Heart left ventricle (tissue), 16 donors: ENCODE measurements around the gene COL1A1. TPM values are rescaled to one million over a fixed set of nuclear protein-coding genes. Genes with fewer than 3 reads are reported as not detected.

ENCODE experiments used
- ATAC-seq, 4 donors: fragments of 200-7000 bp; cut with Tn5 transposase; one replicate each; pipeline ENCODE4 v1.9.1; 2020 to 2022; ENCODE audit warnings: moderate library complexity in 4 of 4, mild to moderate bottlenecking in 3 of 4, moderate number of reproducible peaks in 1 of 4
- DNase-seq, 5 donors: peaks; one replicate each; pipeline ENCODE4 v3.0.0-alpha.2; 2020
- H3K27ac ChIP-seq, 12 donors: fragments of 200-600 bp; sonication (generic) in 4 of 12; one replicate each; pipeline versions ENCODE4 v1.5.0 to v1.8.0; 2016 to 2022; ENCODE audit warnings: mild to moderate bottlenecking in 2 of 12
- H3K27me3 ChIP-seq, 9 donors: fragments of 200-600 bp; sonication (generic) in 2 of 9; one replicate each; pipeline versions ENCODE4 v1.5.1 to v1.8.0; 2016 to 2022; ENCODE audit warnings: mild to moderate bottlenecking in 3 of 9
- H3K36me3 ChIP-seq, 9 donors: fragments of 200-600 bp; sonication (generic) in 2 of 9; one replicate each; pipeline versions ENCODE4 v1.5.0 to v1.8.0; 2018 to 2022; ENCODE audit warnings: mild to moderate bottlenecking in 2 of 9
- H3K4me1 ChIP-seq, 12 donors: fragments of 200-600 bp; sonication (generic) in 4 of 12; one replicate each; pipeline versions ENCODE4 v1.5.0 to v1.8.0; 2016 to 2022; ENCODE audit warnings: mild to moderate bottlenecking in 3 of 12
- H3K4me3 ChIP-seq, 12 donors: fragments of 200-600 bp; sonication (generic) in 4 of 12; one replicate each; pipeline versions ENCODE4 v1.5.0 to v1.8.0; 2017 to 2022; ENCODE audit warnings: mild to moderate bottlenecking in 9 of 12, moderate library complexity in 4 of 12
- H3K9me3 ChIP-seq, 12 donors: fragments of 200-600 bp; sonication (generic) in 4 of 12; one replicate each; pipeline versions ENCODE4 v1.5.0 to v1.8.0; 2016 to 2022; ENCODE audit warnings: mild to moderate bottlenecking in 1 of 12
- POLR2A ChIP-seq, 2 donors: fragments of 450-650 bp; IDR thresholded peaks; one replicate each; pipeline ENCODE4 v1.6.1; 2017; ENCODE audit warnings: antibody characterized with exemption in 2 of 2, mild to moderate bottlenecking in 2 of 2, moderate library complexity in 2 of 2
- WGBS, 4 donors: extraction: QIAGEN DNeasy Blood & Tissue Kit in 2 of 4; methylation state at CpG; one replicate each; pipeline versions ENCODE4 v1.1.5 to v1.1.7; 2013 to 2018; 5-methylcytosine and 5-hydroxymethylcytosine counted together
- intact Hi-C, 10 donors: fragments of 100-400 bp; cut with DNase I; formaldehyde crosslinking; loops; one replicate each; pipeline versions ENCODE4 v1.11.1 to v1.14.2; 2022
- polyA plus RNA-seq, 2 donors: library from polyadenylated mRNA; stranded (reverse); fragments of 200-250 nt; gene quantifications; one replicate each; pipeline ENCODE4 v1.2.3, GENCODE V29; 2013
- total RNA-seq, 9 donors: library from RNA; depleted of rRNA in 2 of 9; stranded (reverse); fragments of >200 nt in 2 of 9; fragmentation: NEBNext Ultra II Directional in 3 of 9; extraction: Animal tissue kit (Norgen Biotek cat#: 25700) in 3 of 9; gene quantifications; one replicate each; pipeline versions ENCODE4 v1.1.0 to v1.2.4, GENCODE V29; 2016 to 2023
- TF ChIP-seq, protein P1 (sequence below), 12 donors: fragments of 200-600 bp; sonication (generic) in 4 of 12; IDR thresholded peaks; one replicate each; pipeline versions ENCODE4 v1.5.0 to v1.8.0; 2018 to 2022; ENCODE audit warnings: antibody characterized with exemption in 12 of 12, mild to moderate bottlenecking in 5 of 12
- donor health status: ischemic (EF 13 %, LVEDD 7.1; RV severe dilation, severe dysfunction).
- donor health status: healthy with polysubstance abuse.
- donor health status: DM: no; HTN: yes; CAD: no.
- donor health status: DM: no; HTN: no; CAD: no.
- donor health status: ischemic (EF 25% LVEDD 6.9; RV normal size, moderate dysfunction).
- donor health status: ischemic (EF 25% LVEDD 5.7; RV mildly dilated, moderate dysfunction).
- donor health status: healthy.
- donor health status: DM: yes; HTN: yes; CAD: no.
- donor health status: ischemic (EF 35%, LVEDD 5.7; RV mildly dilated, moderate dysfunction).
- donor health status: nonischemic (EF 11% LVEDD 7.7; RV severe dilation, severe dysfunction).
- donor health status: DM: yes; HTN: yes; CAD: no.
- donor health status: PGD.
- donor health status: ischemic (EF 29% LVEDD 5.4; RV normal size, mild dysfunction).
- donor health status: nonischemic (EF 23%, LVEDD 6.1; RV moderate dilation, normal function).

The COL1A1 gene
- total and polyA plus RNA-seq, 11 donors = 10.2 to 897 (median 55.4) TPM

DNA sequence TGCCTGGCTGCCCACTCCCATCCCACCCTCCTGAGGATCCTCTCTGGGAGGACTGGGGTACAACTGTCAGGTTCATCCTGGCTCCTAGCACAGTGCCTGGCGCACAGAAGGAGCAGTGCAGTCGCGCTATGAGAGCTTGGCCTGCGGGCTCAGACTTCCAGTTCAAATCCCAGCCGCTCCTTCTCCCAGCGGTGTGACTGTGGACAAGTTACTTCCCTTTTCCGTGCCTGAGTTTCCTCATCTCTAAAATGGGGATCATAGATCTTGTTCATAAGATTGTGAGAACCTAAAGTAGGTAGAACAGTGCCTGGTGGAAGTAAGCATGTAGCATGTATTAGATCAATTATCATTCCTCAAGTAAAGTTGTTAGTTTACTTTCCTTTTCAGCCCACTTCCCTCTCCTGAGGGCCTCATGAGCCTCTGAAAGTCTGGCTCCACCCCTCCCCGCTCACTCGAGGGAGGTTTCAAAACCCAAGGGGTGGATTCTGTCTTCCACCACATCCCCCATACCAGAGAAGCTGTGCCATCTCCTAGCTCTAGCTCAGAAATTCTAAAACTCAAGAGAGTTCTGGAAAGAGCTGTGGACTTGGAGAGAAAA lies 19.9 kb upstream of the COL1A1 start:
- no peak for DNase-seq
- peaks cover 0 to 51% (median 14%) of the 10 kb centered on the region in 12 donors for H3K4me1 ChIP-seq
- H3K4me3 ChIP-seq = no peak overlapping the region
- ATAC-seq = no peak
- 78 to 82% (median 80%) methylated on average over 9 of the region's 9 CpGs for WGBS, 4 donors
- peaks cover 0 to 8% (median 0%) of the 10 kb centered on the region in 12 donors for H3K9me3 ChIP-seq
- TF ChIP-seq, protein P1, sequence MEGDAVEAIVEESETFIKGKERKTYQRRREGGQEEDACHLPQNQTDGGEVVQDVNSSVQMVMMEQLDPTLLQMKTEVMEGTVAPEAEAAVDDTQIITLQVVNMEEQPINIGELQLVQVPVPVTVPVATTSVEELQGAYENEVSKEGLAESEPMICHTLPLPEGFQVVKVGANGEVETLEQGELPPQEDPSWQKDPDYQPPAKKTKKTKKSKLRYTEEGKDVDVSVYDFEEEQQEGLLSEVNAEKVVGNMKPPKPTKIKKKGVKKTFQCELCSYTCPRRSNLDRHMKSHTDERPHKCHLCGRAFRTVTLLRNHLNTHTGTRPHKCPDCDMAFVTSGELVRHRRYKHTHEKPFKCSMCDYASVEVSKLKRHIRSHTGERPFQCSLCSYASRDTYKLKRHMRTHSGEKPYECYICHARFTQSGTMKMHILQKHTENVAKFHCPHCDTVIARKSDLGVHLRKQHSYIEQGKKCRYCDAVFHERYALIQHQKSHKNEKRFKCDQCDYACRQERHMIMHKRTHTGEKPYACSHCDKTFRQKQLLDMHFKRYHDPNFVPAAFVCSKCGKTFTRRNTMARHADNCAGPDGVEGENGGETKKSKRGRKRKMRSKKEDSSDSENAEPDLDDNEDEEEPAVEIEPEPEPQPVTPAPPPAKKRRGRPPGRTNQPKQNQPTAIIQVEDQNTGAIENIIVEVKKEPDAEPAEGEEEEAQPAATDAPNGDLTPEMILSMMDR (IDR thresholded peaks at IDR 0.05) = no peak
- no peak for TF ChIP-seq POLR2A (IDR thresholded peaks at IDR 0.05)
- no peaks in the 10 kb centered on the region for H3K36me3 ChIP-seq
- intact Hi-C loops = no loop called here
- peaks cover 0 to 2% (median 0%) of the 10 kb centered on the region in 9 donors for H3K27me3 ChIP-seq
- H3K27ac ChIP-seq = peak overlapping the region in 5 of 12 donors; percentile 8 to 49 (median 20)

DNA sequence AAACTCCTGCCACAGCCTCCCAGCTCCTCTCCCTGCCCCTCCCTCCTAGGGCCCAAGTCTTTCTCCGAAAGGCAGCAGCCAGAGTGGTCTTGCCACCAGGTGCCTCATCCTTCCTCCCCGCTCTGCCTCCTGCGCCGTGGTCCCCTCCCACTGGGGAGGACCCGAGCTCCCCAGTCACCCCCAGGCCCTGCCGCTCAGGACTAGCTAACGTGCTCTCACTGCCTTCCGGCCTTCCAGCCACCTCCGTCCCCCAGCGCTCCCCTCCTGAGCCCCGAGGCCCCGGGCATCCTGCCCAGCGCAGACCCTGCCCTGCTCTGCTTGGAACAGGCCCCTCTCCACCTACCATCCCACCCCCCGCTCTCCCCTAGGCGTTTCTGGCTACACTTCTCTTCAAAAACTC lies 19.4 kb upstream of the COL1A1 start:
- Histone ChIP-seq H3K4me3 (no peak overlapping the region), H3K9me3 (peaks cover 0 to 7% (median 0%) of the 10 kb centered on the region in 12 donors), H3K27me3 (peaks cover 0 to 2% (median 0%) of the 10 kb centered on the region in 9 donors), H3K36me3 (no peaks in the 10 kb centered on the region), H3K27ac (peak overlapping the region in 3 of 12 donors; percentile 14 to 75 (median 56)), H3K4me1 (peaks cover 0 to 51% (median 14%) of the 10 kb centered on the region in 12 donors)
- intact Hi-C loops = no loop called here
- no peak for TF ChIP-seq POLR2A (IDR thresholded peaks at IDR 0.05)
- TF ChIP-seq, protein P1 (IDR thresholded peaks at IDR 0.05) = no peak
- no peak for ATAC-seq
- WGBS, 4 donors = 78 to 89% (median 81%) methylated on average over 15 of the region's 15 CpGs
- no peak for DNase-seq

DNA sequence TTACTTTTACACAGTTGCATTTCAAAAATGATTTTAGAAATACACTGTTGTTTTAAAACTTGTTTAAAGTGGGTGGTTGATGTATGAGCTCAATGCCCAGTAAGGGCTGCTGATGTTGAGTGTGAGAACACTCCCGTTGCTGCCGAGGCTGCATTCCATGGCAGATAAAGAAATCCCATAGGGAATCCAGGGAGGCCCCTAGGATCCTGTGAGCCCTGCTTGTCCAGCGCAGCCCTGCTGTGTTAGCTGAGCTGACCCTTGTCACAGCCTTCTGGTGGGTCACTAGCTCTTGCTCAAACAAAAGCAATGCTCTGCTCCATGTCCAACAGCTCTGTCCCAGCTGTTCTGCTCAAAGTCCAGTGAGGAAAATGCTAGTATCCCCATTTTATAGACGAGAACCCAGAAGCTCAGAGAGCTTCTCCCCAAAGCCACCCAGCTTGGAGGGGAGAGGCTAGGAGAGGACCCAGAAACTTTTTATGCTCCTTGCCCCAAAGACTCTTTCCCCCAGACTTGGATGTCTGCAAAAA lies 18.6 kb upstream of the COL1A1 start:
- intact Hi-C loops = no loop called here

DNA sequence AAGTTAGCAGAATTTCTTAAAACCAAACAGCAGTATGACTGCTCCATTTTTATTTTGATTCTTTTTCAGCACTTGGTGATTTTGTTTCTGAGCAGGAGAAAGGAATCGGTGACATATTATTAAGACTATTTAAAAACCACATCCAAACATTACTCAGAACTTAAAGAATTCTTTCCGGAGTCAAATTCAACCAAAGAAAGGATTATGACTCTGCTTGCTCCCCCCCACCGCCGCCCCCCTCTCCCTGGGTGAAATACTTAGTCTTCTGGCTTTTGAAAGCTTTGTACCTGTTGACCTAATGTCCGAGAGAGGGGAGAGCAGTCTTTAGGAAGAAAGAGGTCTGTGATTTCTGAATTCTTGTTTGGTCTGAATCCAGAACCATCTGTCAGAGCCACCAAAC lies 17.9 kb upstream of the COL1A1 start:
- no peak for ATAC-seq
- WGBS, 4 donors = 60 to 68% (median 65%) methylated on average over 5 of the region's 5 CpGs
- Histone ChIP-seq H3K4me3 (no peak overlapping the region), H3K9me3 (no peaks in the 10 kb centered on the region), H3K27me3 (peaks cover 0 to 2% (median 0%) of the 10 kb centered on the region in 9 donors), H3K27ac (peak overlapping the region in 10 of 12 donors; percentile 12 to 75 (median 58)), H3K4me1 (peaks cover 0 to 55% (median 14%) of the 10 kb centered on the region in 12 donors), H3K36me3 (no peaks in the 10 kb centered on the region)
- TF ChIP-seq POLR2A (IDR thresholded peaks at IDR 0.05) = no peak
- no peak for DNase-seq
- intact Hi-C loops = no loop called here

More for the DNA sequence above, 18.6 kb upstream of the COL1A1 start:
- Histone ChIP-seq H3K36me3 (no peaks in the 10 kb centered on the region), H3K27me3 (peaks cover 0 to 2% (median 0%) of the 10 kb centered on the region in 9 donors), H3K27ac (peak overlapping the region in 8 of 12 donors; percentile 12 to 75 (median 58)), H3K4me3 (no peak overlapping the region), H3K9me3 (no peaks in the 10 kb centered on the region), H3K4me1 (peaks cover 0 to 51% (median 14%) of the 10 kb centered on the region in 12 donors)
- DNase-seq (peak in 2 of 5 donors; percentile 60 to 67), ATAC-seq (peak in 2 of 4 donors; percentile 54 to 56)
- no peak for TF ChIP-seq POLR2A (IDR thresholded peaks at IDR 0.05)
- 31 to 42% (median 36%) methylated on average over 4 of the region's 4 CpGs for WGBS, 4 donors

DNA sequence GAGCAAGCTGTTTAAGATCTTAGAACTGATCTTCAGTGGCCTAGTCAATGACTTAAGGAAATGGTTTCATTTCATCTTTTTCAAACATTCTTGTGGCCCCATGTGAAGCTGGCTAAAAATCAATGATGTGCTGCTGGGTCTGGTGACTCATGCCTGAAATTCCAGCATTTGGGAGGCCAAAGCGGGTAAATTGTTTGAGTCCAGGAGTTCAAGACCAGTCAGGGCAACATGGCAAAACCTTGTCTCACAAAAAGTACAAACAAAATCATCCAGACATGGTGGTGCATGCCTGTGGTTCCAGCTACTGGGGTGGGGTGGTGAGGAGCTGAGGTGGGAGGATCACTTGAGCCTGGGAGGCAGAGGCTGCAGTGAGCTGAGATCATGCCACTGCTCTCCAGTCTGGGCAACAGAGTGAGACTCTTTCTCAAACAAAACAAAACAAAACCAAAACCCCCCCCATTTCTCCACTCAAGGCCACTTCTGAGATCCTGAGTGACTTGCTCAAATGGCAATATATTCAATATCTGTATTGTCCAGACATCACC lies 17.4 kb upstream of the COL1A1 start:
- TF ChIP-seq POLR2A (IDR thresholded peaks at IDR 0.05) = no peak
- TF ChIP-seq, protein P1 (IDR thresholded peaks at IDR 0.05) = no peak

More for the DNA sequence above, 17.4 kb upstream of the COL1A1 start:
- no peak overlapping the region for H3K4me3 ChIP-seq
- intact Hi-C loops = no loop called here
- H3K4me1 ChIP-seq = peaks cover 0 to 57% (median 14%) of the 10 kb centered on the region in 12 donors
- DNase-seq (no peak), ATAC-seq (peak in 1 of 4 donors; percentile 24)
- H3K9me3 ChIP-seq = no peaks in the 10 kb centered on the region
- WGBS, 4 donors = 73 to 84% (median 78%) methylated on average over 1 of the region's 1 CpG
- no peaks in the 10 kb centered on the region for H3K36me3 ChIP-seq
- H3K27ac ChIP-seq = peak overlapping the region in 11 of 12 donors; percentile 12 to 75 (median 56)
- peaks cover 0 to 2% (median 0%) of the 10 kb centered on the region in 9 donors for H3K27me3 ChIP-seq
